Measurements from ENCODE around the gene SLC6A12.

DNA sequence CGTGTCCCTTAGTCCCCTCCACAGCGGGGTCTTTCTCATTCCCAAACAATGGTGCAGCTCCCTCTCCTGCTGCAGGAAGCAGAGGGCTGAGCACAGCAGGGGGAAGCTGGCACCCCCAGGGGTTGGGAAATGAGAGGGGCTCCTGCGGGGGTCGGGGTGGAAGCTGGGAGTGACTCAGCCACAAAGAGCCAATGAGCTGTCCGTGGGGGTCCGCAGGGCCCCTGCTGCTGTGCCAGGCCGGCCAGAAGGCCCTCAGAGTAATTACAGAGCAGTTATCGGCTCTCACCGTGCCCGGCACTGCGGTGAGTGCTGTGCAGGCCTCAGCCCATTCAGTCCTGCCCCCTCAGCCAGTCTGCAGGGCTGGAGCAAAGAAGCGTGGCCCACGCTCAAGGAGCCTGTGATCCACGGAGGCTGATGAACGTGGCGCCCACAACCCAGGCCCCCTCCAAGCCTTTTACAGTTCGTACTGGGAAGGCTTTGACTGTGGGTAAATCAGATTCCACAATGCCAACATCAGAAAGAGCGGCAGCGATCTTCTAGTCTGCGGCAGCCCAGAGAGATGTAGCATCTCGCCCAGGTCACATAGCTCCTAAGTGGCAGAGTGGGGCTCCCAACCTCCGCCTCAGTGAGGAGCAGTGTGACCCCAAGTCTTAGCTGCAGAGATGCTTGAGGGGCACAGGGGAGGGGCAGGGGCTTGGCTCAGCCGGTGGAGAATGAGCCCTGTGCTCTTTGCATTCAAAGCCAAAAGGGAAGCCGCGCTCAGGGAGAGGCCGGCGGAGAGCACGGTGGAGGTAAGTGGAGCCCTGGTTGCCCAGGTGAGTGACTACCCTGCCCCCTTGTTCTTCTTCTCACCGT lies 43.4 kb downstream of the SLC6A12 start:
- TF ChIP-seq, protein P1, sequence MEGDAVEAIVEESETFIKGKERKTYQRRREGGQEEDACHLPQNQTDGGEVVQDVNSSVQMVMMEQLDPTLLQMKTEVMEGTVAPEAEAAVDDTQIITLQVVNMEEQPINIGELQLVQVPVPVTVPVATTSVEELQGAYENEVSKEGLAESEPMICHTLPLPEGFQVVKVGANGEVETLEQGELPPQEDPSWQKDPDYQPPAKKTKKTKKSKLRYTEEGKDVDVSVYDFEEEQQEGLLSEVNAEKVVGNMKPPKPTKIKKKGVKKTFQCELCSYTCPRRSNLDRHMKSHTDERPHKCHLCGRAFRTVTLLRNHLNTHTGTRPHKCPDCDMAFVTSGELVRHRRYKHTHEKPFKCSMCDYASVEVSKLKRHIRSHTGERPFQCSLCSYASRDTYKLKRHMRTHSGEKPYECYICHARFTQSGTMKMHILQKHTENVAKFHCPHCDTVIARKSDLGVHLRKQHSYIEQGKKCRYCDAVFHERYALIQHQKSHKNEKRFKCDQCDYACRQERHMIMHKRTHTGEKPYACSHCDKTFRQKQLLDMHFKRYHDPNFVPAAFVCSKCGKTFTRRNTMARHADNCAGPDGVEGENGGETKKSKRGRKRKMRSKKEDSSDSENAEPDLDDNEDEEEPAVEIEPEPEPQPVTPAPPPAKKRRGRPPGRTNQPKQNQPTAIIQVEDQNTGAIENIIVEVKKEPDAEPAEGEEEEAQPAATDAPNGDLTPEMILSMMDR (IDR thresholded peaks at IDR 0.05) = no peak
- TF ChIP-seq POLR2A (IDR thresholded peaks at IDR 0.05) = no peak

Data from body of pancreas (tissue), 4 donors.